Astrocyte (in vitro differentiated cells and primary cell): ENCODE data around the gene PCCA.

Experiments used
- CTCF ChIP-seq: IDR thresholded peaks from 2 replicates; pipeline ENCODE4 v1.5.1; 2011; ENCODE audit warnings: low read depth, mild to moderate bottlenecking, inconsistent platforms, low read length, moderate library complexity; ENCODE audit not compliant: insufficient read depth
- EZH2 ChIP-seq: IDR thresholded peaks from 2 replicates; pipeline ENCODE4 v1.6.1; 2012; ENCODE audit warnings: mild to moderate bottlenecking, low read length, inconsistent platforms; ENCODE audit not compliant: insufficient read depth

- no peak for TF ChIP-seq CTCF
- TF ChIP-seq EZH2 = no peak
These were observed 406.6 kb downstream of the PCCA start for GRCh38 chr13:100495455-100495854.
